ENCODE results near the gene PCSK5.

DNA sequence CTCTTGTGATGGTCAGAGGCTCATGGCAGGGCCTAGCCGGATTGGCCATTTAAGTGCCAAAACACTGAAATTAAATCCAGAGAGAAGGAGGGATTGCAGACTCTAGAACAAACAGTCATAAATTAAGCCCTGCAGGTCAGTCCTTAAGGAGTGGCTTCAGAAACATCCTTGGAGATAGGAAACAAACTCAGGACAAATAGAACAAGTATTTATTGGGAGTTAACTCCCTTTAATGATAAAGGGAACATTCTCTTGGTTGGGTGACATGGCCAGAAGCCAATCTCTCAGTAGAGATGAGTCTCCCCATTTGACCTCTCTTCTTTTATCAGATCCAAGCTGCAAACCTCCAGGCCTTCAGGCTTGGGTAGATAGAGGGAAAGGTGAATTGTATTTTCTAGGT, 17.4 kb downstream of the PCSK5 start:
- TF ChIP-seq, protein P1, sequence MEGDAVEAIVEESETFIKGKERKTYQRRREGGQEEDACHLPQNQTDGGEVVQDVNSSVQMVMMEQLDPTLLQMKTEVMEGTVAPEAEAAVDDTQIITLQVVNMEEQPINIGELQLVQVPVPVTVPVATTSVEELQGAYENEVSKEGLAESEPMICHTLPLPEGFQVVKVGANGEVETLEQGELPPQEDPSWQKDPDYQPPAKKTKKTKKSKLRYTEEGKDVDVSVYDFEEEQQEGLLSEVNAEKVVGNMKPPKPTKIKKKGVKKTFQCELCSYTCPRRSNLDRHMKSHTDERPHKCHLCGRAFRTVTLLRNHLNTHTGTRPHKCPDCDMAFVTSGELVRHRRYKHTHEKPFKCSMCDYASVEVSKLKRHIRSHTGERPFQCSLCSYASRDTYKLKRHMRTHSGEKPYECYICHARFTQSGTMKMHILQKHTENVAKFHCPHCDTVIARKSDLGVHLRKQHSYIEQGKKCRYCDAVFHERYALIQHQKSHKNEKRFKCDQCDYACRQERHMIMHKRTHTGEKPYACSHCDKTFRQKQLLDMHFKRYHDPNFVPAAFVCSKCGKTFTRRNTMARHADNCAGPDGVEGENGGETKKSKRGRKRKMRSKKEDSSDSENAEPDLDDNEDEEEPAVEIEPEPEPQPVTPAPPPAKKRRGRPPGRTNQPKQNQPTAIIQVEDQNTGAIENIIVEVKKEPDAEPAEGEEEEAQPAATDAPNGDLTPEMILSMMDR (IDR thresholded peaks at IDR 0.05; ENCODE audit: poor library complexity, severe bottlenecking) = no peak
- TF ChIP-seq TAF1 (IDR thresholded peaks at IDR 0.05; ENCODE audit: low read depth) (no peak), EZH2 (IDR thresholded peaks at IDR 0.05; ENCODE audit: borderline replicate concordance, insufficient read depth, low read length, poor library complexity, severe bottlenecking) (no peak), MXI1 (conservative IDR thresholded peaks at IDR 0.05; ENCODE audit: poor library complexity, severe bottlenecking) (no peak), SMC3 (conservative IDR thresholded peaks at IDR 0.05; ENCODE audit: poor library complexity) (no peak), EP300 (conservative IDR thresholded peaks at IDR 0.05; ENCODE audit: poor library complexity, severe bottlenecking) (no peak), POLR2AphosphoS5 (IDR thresholded peaks at IDR 0.05) (no peak)
- TF ChIP-seq, protein P2, sequence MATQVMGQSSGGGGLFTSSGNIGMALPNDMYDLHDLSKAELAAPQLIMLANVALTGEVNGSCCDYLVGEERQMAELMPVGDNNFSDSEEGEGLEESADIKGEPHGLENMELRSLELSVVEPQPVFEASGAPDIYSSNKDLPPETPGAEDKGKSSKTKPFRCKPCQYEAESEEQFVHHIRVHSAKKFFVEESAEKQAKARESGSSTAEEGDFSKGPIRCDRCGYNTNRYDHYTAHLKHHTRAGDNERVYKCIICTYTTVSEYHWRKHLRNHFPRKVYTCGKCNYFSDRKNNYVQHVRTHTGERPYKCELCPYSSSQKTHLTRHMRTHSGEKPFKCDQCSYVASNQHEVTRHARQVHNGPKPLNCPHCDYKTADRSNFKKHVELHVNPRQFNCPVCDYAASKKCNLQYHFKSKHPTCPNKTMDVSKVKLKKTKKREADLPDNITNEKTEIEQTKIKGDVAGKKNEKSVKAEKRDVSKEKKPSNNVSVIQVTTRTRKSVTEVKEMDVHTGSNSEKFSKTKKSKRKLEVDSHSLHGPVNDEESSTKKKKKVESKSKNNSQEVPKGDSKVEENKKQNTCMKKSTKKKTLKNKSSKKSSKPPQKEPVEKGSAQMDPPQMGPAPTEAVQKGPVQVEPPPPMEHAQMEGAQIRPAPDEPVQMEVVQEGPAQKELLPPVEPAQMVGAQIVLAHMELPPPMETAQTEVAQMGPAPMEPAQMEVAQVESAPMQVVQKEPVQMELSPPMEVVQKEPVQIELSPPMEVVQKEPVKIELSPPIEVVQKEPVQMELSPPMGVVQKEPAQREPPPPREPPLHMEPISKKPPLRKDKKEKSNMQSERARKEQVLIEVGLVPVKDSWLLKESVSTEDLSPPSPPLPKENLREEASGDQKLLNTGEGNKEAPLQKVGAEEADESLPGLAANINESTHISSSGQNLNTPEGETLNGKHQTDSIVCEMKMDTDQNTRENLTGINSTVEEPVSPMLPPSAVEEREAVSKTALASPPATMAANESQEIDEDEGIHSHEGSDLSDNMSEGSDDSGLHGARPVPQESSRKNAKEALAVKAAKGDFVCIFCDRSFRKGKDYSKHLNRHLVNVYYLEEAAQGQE (IDR thresholded peaks at IDR 0.05; ENCODE audit: borderline replicate concordance) = no peak

Measured in neural cell (in vitro differentiated cells).